ENCODE measurements around the gene PDILT.

- TF ChIP-seq CTCF (conservative IDR thresholded peaks at IDR 0.05) (no peak), EZH2 (IDR thresholded peaks at IDR 0.05; ENCODE audit: low read depth) (no peak)
Measured at GRCh38 chr16:20411055-20411454, 6.5 kb upstream of the PDILT start.
